NK-92 (cell line): Measurements from ENCODE around the gene HNRNPF.

Experiments
- DNase-seq: peaks from one replicate; lab custom pipeline; 2025; ENCODE audit not compliant: unreplicated experiment; lab: John Stamatoyannopoulos, UW

Gene HNRNPF

GRCh38 chr10:43377424-43377883 lies 31.5 kb downstream of the HNRNPF start:
- no peak for DNase-seq

GRCh38 chr10:43376828-43377423 lies 32.1 kb downstream of the HNRNPF start:
- no peak for DNase-seq

- no peak for DNase-seq
Observed at GRCh38 chr10:43376046-43376635, 32.8 kb downstream of the HNRNPF start.

- no peak for DNase-seq
Observed at GRCh38 chr10:43375401-43376020, 33.5 kb downstream of the HNRNPF start.

- no peak for DNase-seq
Observed at GRCh38 chr10:43374194-43374593, 34.8 kb downstream of the HNRNPF start.

GRCh38 chr10:43373461-43373860 lies 35.5 kb downstream of the HNRNPF start:
- DNase-seq: no peak

GRCh38 chr10:43372765-43373361 lies 36.1 kb downstream of the HNRNPF start:
- no peak for DNase-seq

- DNase-seq: no peak
Observed at GRCh38 chr10:43371418-43371817, 37.6 kb downstream of the HNRNPF start, which contains the start of gene FXYD4. Gene FXYD4, plus strand, starts transcription at chr10:43371636. Its CDS starts 2,111 bp downstream, at chr10:43373747.

- no peak for DNase-seq
Observed at GRCh38 chr10:43370671-43371215, 38.2 kb downstream of the HNRNPF start.

GRCh38 chr10:43369921-43370320 lies 39.1 kb downstream of the HNRNPF start:
- no peak for DNase-seq

GRCh38 chr10:43365001-43365400 lies 44.0 kb downstream of the HNRNPF start:
- DNase-seq: no peak

- peak; percentile 77 for DNase-seq
Observed at GRCh38 chr10:43362191-43362839, 46.7 kb downstream of the HNRNPF start.

- no peak for DNase-seq
Observed at GRCh38 chr10:43361547-43362190, 47.3 kb downstream of the HNRNPF start.

- DNase-seq: no peak
Observed at GRCh38 chr10:43360086-43360485, 48.9 kb downstream of the HNRNPF start.

GRCh38 chr10:43355749-43356371 lies 53.1 kb downstream of the HNRNPF start:
- no peak for DNase-seq

GRCh38 chr10:43354879-43355380 lies 54.1 kb downstream of the HNRNPF start:
- DNase-seq: no peak

GRCh38 chr10:43354330-43354635 lies 54.7 kb downstream of the HNRNPF start:
- DNase-seq: no peak

GRCh38 chr10:43353495-43354329 lies 55.3 kb downstream of the HNRNPF start:
- no peak for DNase-seq

- no peak for DNase-seq
Observed at GRCh38 chr10:43352951-43353350, 56.0 kb downstream of the HNRNPF start.
